HepG2 (cell line): ENCODE measurements around the gene TMEM107. TPM values are rescaled to one million over a fixed set of nuclear protein-coding genes. Genes with fewer than 3 reads are reported as not detected.
A peak's percentile ranks its signal among the peaks of the same experiment; 100 is the strongest.

ENCODE experiments used
- DR1 ChIP-seq: sonication (generic); formaldehyde crosslinking; IDR thresholded peaks from 2 replicates; pipeline ENCODE4 v1.8.0; 2021; ENCODE audit warnings: mild to moderate bottlenecking, missing genetic modification reagents, inconsistent platforms
- ELK4 ChIP-seq: sonication (generic); formaldehyde crosslinking; IDR thresholded peaks from 2 replicates; pipeline ENCODE4 v1.9.0; 2021; ENCODE audit warnings: missing genetic modification reagents, borderline replicate concordance
- EP300 ChIP-seq, 3 experiments: sonication (generic) in 1 of 3; formaldehyde crosslinking in 1 of 3; IDR thresholded peaks; 2 replicates each; pipeline versions ENCODE4 v1.5.1 to v1.6.1; 2011 to 2020; ENCODE audit warnings: low read depth in 2 of 3, low read length in 2 of 3, borderline replicate concordance in 1 of 3, improper control_type of control experiment in 1 of 3, mild to moderate bottlenecking in 1 of 3, missing genetic modification reagents in 1 of 3, moderate library complexity in 1 of 3
- FOXK1 ChIP-seq: sonication (generic); formaldehyde crosslinking; IDR thresholded peaks from 2 replicates; pipeline ENCODE4 v1.4.0; 2020; ENCODE audit warnings: low read depth, missing genetic modification reagents, borderline replicate concordance
- MYC ChIP-seq: sonication (generic); formaldehyde crosslinking; IDR thresholded peaks from 2 replicates; pipeline ENCODE4 v1.9.0; 2021; ENCODE audit warnings: missing genetic modification reagents, borderline replicate concordance
- POLR2AphosphoS2 ChIP-seq: IDR thresholded peaks from 2 replicates; pipeline ENCODE4 v1.6.1; 2011; ENCODE audit warnings: low read depth, low read length, improper control_type of control experiment
- RNF2 ChIP-seq: fragments of 450-650 bp; conservative IDR thresholded peaks from 2 replicates; pipeline ENCODE4 v1.6.1; 2016; ENCODE audit warnings: low read depth
- SIN3B ChIP-seq: fragments of 150-350 bp; IDR thresholded peaks from 2 replicates; pipeline ENCODE4 v1.6.1; 2014; ENCODE audit warnings: low read length
- TMF1 ChIP-seq: sonication (generic); formaldehyde crosslinking; IDR thresholded peaks from 2 replicates; pipeline ENCODE4 v1.8.1; 2022; ENCODE audit warnings: low read depth, missing genetic modification reagents
- ZBTB4 ChIP-seq: sonication (generic); formaldehyde crosslinking; IDR thresholded peaks from 2 replicates; pipeline ENCODE4 v1.4.0; 2020; ENCODE audit warnings: missing genetic modification reagents, mild to moderate bottlenecking, borderline replicate concordance
- ZBTB43 ChIP-seq: sonication (generic); formaldehyde crosslinking; conservative IDR thresholded peaks from 2 replicates; pipeline ENCODE4 v1.4.0; 2020; ENCODE audit warnings: missing genetic modification reagents
- ZNF329 ChIP-seq: sonication (generic); formaldehyde crosslinking; IDR thresholded peaks from 2 replicates; pipeline ENCODE4 v1.9.0; 2021; ENCODE audit warnings: low read depth, mild to moderate bottlenecking, missing genetic modification reagents
- ZNF44 ChIP-seq: sonication (generic); formaldehyde crosslinking; IDR thresholded peaks from 2 replicates; pipeline ENCODE4 v1.5.1; 2020; ENCODE audit warnings: mild to moderate bottlenecking, missing genetic modification reagents
- ZNF609 ChIP-seq: sonication (generic); formaldehyde crosslinking; IDR thresholded peaks from 2 replicates; pipeline ENCODE4 v1.4.0; 2020; ENCODE audit warnings: mild to moderate bottlenecking, missing genetic modification reagents, borderline replicate concordance
- ZSCAN5A ChIP-seq: sonication (generic); formaldehyde crosslinking; IDR thresholded peaks from 2 replicates; pipeline ENCODE4 v1.8.0; 2022; ENCODE audit warnings: mild to moderate bottlenecking, missing genetic modification reagents, borderline replicate concordance
- polyA plus RNA-seq, 8 experiments: library from polyadenylated mRNA; depleted of rRNA in 3 of 8; stranded (reverse) in 7 of 8; unstranded in 1 of 8; fragments of >200 nt; fragmentation: Illumina TruSeq in 4 of 8; extraction: Trizol in 4 of 8; gene quantifications; 2 replicates each; pipeline versions ENCODE4 v1.2.1 to v1.2.3, GENCODE V29; 2011 to 2016; ENCODE audit warnings: low read depth in 4 of 8, missing spikeins in 1 of 8, mixed read lengths in 1 of 8; ENCODE audit not compliant: insufficient read depth in 1 of 8
- total RNA-seq, 5 experiments: library from RNA; depleted of rRNA; stranded (reverse); fragments of >200 nt; fragmentation: Illumina TruSeq; extraction: Trizol; gene quantifications; 2 replicates each; pipeline ENCODE4 v1.2.3, GENCODE V29; 2016; ENCODE audit warnings: low read depth in 1 of 5

The TMEM107 gene
- total and polyA plus RNA-seq, 2 of the 13 experiments (the other 11 are each of a cell fraction or from before 2014, with no cell fraction given): 7.2 to 15.3 TPM

GRCh38 chr17:8187517-8188262 lies 11.5 kb upstream of the TMEM107 start (continued):
- peak; percentile 70; the same call in 1 of the 2 replicates for TF ChIP-seq ZNF609 (CRISPR knock-in tag)
- TF ChIP-seq ZNF44 (CRISPR knock-in tag): peak; percentile 24; the same call in 1 of the 2 replicates
- peak in 1 of 2 experiments; percentile 24; a peak in 1 of 4 replicates for TF ChIP-seq EP300 (IDR thresholded peaks at IDR 0.05; ENCODE audit: low read depth in 2 of 2, low read length in 2 of 2)
- no peak; the same call in 1 of the 2 replicates for TF ChIP-seq EP300 (CRISPR knock-in tag; IDR thresholded peaks at IDR 0.05; ENCODE audit: borderline replicate concordance)
- no peak for TF ChIP-seq ZBTB4 (CRISPR knock-in tag)
- TF ChIP-seq RNF2: no peak
- no peak for TF ChIP-seq ZSCAN5A (CRISPR knock-in tag)
- TF ChIP-seq MYC (CRISPR knock-in tag): peak; percentile 55; the same call in 1 of the 2 replicates
- no peak for TF ChIP-seq DR1
- no peak for TF ChIP-seq POLR2AphosphoS2
- peak; percentile 21; the same call in 1 of the 2 replicates for TF ChIP-seq SIN3B
- peak; percentile 53; the same call in 1 of the 2 replicates for TF ChIP-seq FOXK1 (CRISPR knock-in tag)
- TF ChIP-seq ZNF329 (CRISPR knock-in tag): no peak
- TF ChIP-seq ZBTB43 (CRISPR knock-in tag): no peak
- no peak for TF ChIP-seq ELK4
- no peak for TF ChIP-seq TMF1 (CRISPR knock-in tag)
